Upper lobe of right lung (tissue), 1 donor: ENCODE data around the gene HNRNPUL1. TPM values are rescaled to one million over a fixed set of nuclear protein-coding genes. Genes with fewer than 3 reads are reported as not detected.

ENCODE experiments used
- ATAC-seq: fragments of 200-7000 bp; cut with Tn5 transposase; one replicate; pipeline ENCODE4 v1.9.1; 2020; ENCODE audit warnings: mild to moderate bottlenecking, moderate library complexity
- DNase-seq: peaks from one replicate; pipeline ENCODE4 v3.0.0-alpha.2; 2020
- H3K27ac ChIP-seq: fragments of 200-600 bp; one replicate; pipeline ENCODE4 v1.8.0; 2022
- H3K27me3 ChIP-seq: fragments of 200-600 bp; one replicate; pipeline ENCODE4 v1.8.0; 2022; ENCODE audit warnings: mild to moderate bottlenecking
- H3K36me3 ChIP-seq: fragments of 200-600 bp; one replicate; pipeline ENCODE4 v1.8.0; 2022
- H3K4me1 ChIP-seq: fragments of 200-600 bp; one replicate; pipeline ENCODE4 v1.8.0; 2022
- H3K4me3 ChIP-seq: fragments of 200-600 bp; one replicate; pipeline ENCODE4 v1.8.0; 2022; ENCODE audit warnings: mild to moderate bottlenecking
- H3K9me3 ChIP-seq: fragments of 200-600 bp; one replicate; pipeline ENCODE4 v1.8.0; 2022
- CTCF ChIP-seq: fragments of 200-600 bp; IDR thresholded peaks from one replicate; pipeline ENCODE4 v1.8.0; 2022; ENCODE audit warnings: antibody characterized with exemption
- intact Hi-C: fragments of 100-400 bp; cut with DNase I; formaldehyde crosslinking; loops from one replicate; pipeline ENCODE4 v1.11.0; 2022
- total RNA-seq: library from RNA; stranded (reverse); fragmentation: NEBNext Ultra II Directional; extraction: Animal tissue kit (Norgen Biotek cat#: 25700); gene quantifications from one replicate; pipeline ENCODE4 v1.2.1, GENCODE V29; 2021
- donor health status: DM: no; HTN: yes; CAD: no; lungs with severe emphysema.

The HNRNPUL1 gene
- total RNA-seq, 1 donor from 2014 or later, result 171 TPM

- TF ChIP-seq CTCF, result no peak
- H3K27ac ChIP-seq, result no peak overlapping the region
- no peaks in the 10 kb centered on the region for H3K27me3 ChIP-seq
- no peak for ATAC-seq
- H3K36me3 ChIP-seq, result peaks cover 3% of the 10 kb centered on the region
- H3K4me3 ChIP-seq, result no peak overlapping the region
- H3K4me1 ChIP-seq, result peaks cover 14% of the 10 kb centered on the region
- no peak for DNase-seq
- intact Hi-C loops, result no loop called here
- H3K9me3 ChIP-seq, result no peaks in the 10 kb centered on the region
Observed at GRCh38 chr19:41230067-41230857, 33.9 kb upstream of the HNRNPUL1 start.

- H3K9me3 ChIP-seq, result no peaks in the 10 kb centered on the region
- no peak overlapping the region for H3K27ac ChIP-seq
- peaks cover 3% of the 10 kb centered on the region for H3K36me3 ChIP-seq
- DNase-seq (no peak), ATAC-seq (no peak)
- no peaks in the 10 kb centered on the region for H3K4me1 ChIP-seq
- no peaks in the 10 kb centered on the region for H3K27me3 ChIP-seq
- intact Hi-C loops, result no loop called here
- H3K4me3 ChIP-seq, result no peak overlapping the region
- TF ChIP-seq CTCF, result no peak
Observed at GRCh38 chr19:41232686-41233085, 31.5 kb upstream of the HNRNPUL1 start.

- Histone ChIP-seq H3K9me3 (no peaks in the 10 kb centered on the region), H3K27me3 (no peaks in the 10 kb centered on the region), H3K4me3 (no peak overlapping the region), H3K4me1 (no peaks in the 10 kb centered on the region), H3K27ac (no peak overlapping the region), H3K36me3 (peaks cover 10% of the 10 kb centered on the region)
- intact Hi-C loops, result no loop called here
- no peak for TF ChIP-seq CTCF
- ATAC-seq, result peak; percentile 93
- peak; percentile 73 for DNase-seq
Observed at GRCh38 chr19:41233748-41234240, 30.4 kb upstream of the HNRNPUL1 start.

- intact Hi-C loops, result no loop called here
- Histone ChIP-seq H3K27ac (no peak overlapping the region), H3K36me3 (peaks cover 10% of the 10 kb centered on the region), H3K4me3 (no peak overlapping the region), H3K4me1 (no peaks in the 10 kb centered on the region), H3K27me3 (no peaks in the 10 kb centered on the region), H3K9me3 (no peaks in the 10 kb centered on the region)
- ATAC-seq (no peak), DNase-seq (no peak)
- no peak for TF ChIP-seq CTCF
Observed at GRCh38 chr19:41234512-41235168, 29.5 kb upstream of the HNRNPUL1 start.

GRCh38 chr19:41235480-41235879 lies 28.7 kb upstream of the HNRNPUL1 start:
- no peak for ATAC-seq
- H3K4me3 ChIP-seq, result no peak overlapping the region

More at GRCh38 chr19:41235480-41235879, 28.7 kb upstream of the HNRNPUL1 start:
- intact Hi-C loops, result no loop called here
- H3K27ac ChIP-seq, result no peak overlapping the region
- no peaks in the 10 kb centered on the region for H3K27me3 ChIP-seq
- no peak for TF ChIP-seq CTCF
- peaks cover 14% of the 10 kb centered on the region for H3K36me3 ChIP-seq
- H3K4me1 ChIP-seq, result no peaks in the 10 kb centered on the region
- no peak for DNase-seq
- H3K9me3 ChIP-seq, result no peaks in the 10 kb centered on the region
